H1 (cell line): Measurements from ENCODE around the gene CBY1. TPM values are rescaled to one million over a fixed set of nuclear protein-coding genes. Genes with fewer than 3 reads are reported as not detected.

ENCODE experiments used
- CBX5 ChIP-seq: fragments of 300-800, 300-1000 bp; sonication (generic); IDR thresholded peaks from 2 replicates; pipeline ENCODE4 v1.7.1; 2016; ENCODE audit warnings: antibody characterized with exemption, low read length, low read depth
- CEBPB ChIP-seq: IDR thresholded peaks from 2 replicates; pipeline ENCODE4 v1.6.1; 2012; ENCODE audit warnings: low read depth, low read length
- CHD1 ChIP-seq: IDR thresholded peaks from 2 replicates; pipeline ENCODE4 v1.6.1; 2012; ENCODE audit warnings: low read depth, low read length, improper control_type of control experiment
- KDM4A ChIP-seq: IDR thresholded peaks from one replicate; pipeline ENCODE4 v1.7.1; 2012; ENCODE audit warnings: low read depth, mild to moderate bottlenecking, moderate library complexity, low read length, inconsistent platforms; ENCODE audit not compliant: severe bottlenecking
- POLR2A ChIP-seq, 2 experiments: IDR thresholded peaks; 1 replicate in 1 of 2; 2 replicates in 1 of 2; pipeline ENCODE4 v1.6.1; 2011; ENCODE audit warnings: low read depth in 2 of 2, low read length in 2 of 2, mild to moderate bottlenecking in 2 of 2; ENCODE audit errors: control extremely low read depth in 1 of 2
- POU5F1 ChIP-seq: IDR thresholded peaks from 2 replicates; pipeline ENCODE4 v1.6.1; 2011; ENCODE audit warnings: low read depth, mild to moderate bottlenecking, low read length, moderate library complexity
- RAD21 ChIP-seq, 2 experiments: IDR thresholded peaks in 1 of 2; conservative IDR thresholded peaks in 1 of 2; 2 replicates each; pipeline ENCODE4 v1.6.1; 2011; ENCODE audit warnings: low read depth in 2 of 2, low read length in 2 of 2, improper control_type of control experiment in 1 of 2, inconsistent platforms in 1 of 2, mild to moderate bottlenecking in 1 of 2, moderate library complexity in 1 of 2
- YY1 ChIP-seq: IDR thresholded peaks from 2 replicates; pipeline ENCODE4 v1.6.1; 2011; ENCODE audit warnings: low read depth, mild to moderate bottlenecking, low read length
- polyA plus RNA-seq, 7 experiments: library from polyadenylated mRNA; depleted of rRNA in 3 of 7; stranded (reverse) in 5 of 7; unstranded in 2 of 7; fragments of >200 nt in 5 of 7; fragments of 200-250 nt in 2 of 7; gene quantifications; 1 replicate in 5 of 7; 2 replicates in 1 of 7; 4 replicates in 1 of 7; pipeline versions ENCODE4 v1.2.1 to v1.2.3, GENCODE V29; 2011 to 2013; ENCODE audit warnings: missing spikeins in 2 of 7, mixed read lengths in 2 of 7
- total RNA-seq: library from RNA; stranded (reverse); fragmentation: NEBNext Ultra II Directional; extraction: Animal tissue kit (Norgen Biotek cat#: 25700); gene quantifications from 2 replicates; pipeline ENCODE4 v1.2.1, GENCODE V29; 2021
- TF ChIP-seq, protein P1 (sequence below): fragments of 300-600 bp; sonication (generic); IDR thresholded peaks from 2 replicates; pipeline ENCODE4 v1.7.1; 2012; ENCODE audit warnings: low read length, moderate library complexity, mild to moderate bottlenecking, inconsistent platforms; ENCODE audit not compliant: insufficient replicate concordance
- TF ChIP-seq, protein P2 (sequence below): IDR thresholded peaks from 2 replicates; pipeline ENCODE4 v1.6.1; 2012; ENCODE audit warnings: inconsistent platforms
- TF ChIP-seq, protein P3 (sequence below): IDR thresholded peaks from 2 replicates; pipeline ENCODE4 v1.6.1; 2012; ENCODE audit warnings: inconsistent platforms

CBY1 gene
- total and polyA plus RNA-seq, 2 of the 8 experiments (the other 6 are each of a cell fraction or from before 2014, with no cell fraction given), result 23.2 to 30.2 TPM

DNA sequence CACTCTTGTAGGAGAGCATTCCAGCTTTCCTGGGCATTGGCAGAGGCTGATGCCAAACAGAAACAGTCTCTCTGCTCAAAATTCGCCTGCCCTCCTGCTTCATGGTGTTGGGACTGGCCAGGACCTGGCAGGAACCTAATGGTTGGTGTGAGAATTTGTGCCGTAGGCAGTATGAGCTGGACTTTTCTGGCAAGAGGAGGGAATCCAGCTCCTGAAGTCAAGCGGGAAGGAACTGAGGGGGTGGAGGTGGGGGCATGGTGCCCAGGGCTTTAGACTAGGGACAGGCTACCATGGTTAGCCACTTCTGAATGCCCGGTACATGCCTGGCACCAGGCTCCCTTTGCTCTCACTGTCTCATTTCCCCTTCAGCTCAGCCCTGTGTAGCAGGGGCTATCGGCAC is 18.4 kb downstream of the CBY1 start (continued):
- TF ChIP-seq, protein P1, sequence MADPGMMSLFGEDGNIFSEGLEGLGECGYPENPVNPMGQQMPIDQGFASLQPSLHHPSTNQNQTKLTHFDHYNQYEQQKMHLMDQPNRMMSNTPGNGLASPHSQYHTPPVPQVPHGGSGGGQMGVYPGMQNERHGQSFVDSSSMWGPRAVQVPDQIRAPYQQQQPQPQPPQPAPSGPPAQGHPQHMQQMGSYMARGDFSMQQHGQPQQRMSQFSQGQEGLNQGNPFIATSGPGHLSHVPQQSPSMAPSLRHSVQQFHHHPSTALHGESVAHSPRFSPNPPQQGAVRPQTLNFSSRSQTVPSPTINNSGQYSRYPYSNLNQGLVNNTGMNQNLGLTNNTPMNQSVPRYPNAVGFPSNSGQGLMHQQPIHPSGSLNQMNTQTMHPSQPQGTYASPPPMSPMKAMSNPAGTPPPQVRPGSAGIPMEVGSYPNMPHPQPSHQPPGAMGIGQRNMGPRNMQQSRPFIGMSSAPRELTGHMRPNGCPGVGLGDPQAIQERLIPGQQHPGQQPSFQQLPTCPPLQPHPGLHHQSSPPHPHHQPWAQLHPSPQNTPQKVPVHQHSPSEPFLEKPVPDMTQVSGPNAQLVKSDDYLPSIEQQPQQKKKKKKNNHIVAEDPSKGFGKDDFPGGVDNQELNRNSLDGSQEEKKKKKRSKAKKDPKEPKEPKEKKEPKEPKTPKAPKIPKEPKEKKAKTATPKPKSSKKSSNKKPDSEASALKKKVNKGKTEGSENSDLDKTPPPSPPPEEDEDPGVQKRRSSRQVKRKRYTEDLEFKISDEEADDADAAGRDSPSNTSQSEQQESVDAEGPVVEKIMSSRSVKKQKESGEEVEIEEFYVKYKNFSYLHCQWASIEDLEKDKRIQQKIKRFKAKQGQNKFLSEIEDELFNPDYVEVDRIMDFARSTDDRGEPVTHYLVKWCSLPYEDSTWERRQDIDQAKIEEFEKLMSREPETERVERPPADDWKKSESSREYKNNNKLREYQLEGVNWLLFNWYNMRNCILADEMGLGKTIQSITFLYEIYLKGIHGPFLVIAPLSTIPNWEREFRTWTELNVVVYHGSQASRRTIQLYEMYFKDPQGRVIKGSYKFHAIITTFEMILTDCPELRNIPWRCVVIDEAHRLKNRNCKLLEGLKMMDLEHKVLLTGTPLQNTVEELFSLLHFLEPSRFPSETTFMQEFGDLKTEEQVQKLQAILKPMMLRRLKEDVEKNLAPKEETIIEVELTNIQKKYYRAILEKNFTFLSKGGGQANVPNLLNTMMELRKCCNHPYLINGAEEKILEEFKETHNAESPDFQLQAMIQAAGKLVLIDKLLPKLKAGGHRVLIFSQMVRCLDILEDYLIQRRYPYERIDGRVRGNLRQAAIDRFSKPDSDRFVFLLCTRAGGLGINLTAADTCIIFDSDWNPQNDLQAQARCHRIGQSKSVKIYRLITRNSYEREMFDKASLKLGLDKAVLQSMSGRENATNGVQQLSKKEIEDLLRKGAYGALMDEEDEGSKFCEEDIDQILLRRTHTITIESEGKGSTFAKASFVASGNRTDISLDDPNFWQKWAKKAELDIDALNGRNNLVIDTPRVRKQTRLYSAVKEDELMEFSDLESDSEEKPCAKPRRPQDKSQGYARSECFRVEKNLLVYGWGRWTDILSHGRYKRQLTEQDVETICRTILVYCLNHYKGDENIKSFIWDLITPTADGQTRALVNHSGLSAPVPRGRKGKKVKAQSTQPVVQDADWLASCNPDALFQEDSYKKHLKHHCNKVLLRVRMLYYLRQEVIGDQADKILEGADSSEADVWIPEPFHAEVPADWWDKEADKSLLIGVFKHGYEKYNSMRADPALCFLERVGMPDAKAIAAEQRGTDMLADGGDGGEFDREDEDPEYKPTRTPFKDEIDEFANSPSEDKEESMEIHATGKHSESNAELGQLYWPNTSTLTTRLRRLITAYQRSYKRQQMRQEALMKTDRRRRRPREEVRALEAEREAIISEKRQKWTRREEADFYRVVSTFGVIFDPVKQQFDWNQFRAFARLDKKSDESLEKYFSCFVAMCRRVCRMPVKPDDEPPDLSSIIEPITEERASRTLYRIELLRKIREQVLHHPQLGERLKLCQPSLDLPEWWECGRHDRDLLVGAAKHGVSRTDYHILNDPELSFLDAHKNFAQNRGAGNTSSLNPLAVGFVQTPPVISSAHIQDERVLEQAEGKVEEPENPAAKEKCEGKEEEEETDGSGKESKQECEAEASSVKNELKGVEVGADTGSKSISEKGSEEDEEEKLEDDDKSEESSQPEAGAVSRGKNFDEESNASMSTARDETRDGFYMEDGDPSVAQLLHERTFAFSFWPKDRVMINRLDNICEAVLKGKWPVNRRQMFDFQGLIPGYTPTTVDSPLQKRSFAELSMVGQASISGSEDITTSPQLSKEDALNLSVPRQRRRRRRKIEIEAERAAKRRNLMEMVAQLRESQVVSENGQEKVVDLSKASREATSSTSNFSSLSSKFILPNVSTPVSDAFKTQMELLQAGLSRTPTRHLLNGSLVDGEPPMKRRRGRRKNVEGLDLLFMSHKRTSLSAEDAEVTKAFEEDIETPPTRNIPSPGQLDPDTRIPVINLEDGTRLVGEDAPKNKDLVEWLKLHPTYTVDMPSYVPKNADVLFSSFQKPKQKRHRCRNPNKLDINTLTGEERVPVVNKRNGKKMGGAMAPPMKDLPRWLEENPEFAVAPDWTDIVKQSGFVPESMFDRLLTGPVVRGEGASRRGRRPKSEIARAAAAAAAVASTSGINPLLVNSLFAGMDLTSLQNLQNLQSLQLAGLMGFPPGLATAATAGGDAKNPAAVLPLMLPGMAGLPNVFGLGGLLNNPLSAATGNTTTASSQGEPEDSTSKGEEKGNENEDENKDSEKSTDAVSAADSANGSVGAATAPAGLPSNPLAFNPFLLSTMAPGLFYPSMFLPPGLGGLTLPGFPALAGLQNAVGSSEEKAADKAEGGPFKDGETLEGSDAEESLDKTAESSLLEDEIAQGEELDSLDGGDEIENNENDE, result no peak
- TF ChIP-seq YY1 (no peak), RAD21 (IDR thresholded peaks at IDR 0.05 in 1 of 2, conservative IDR thresholded peaks at IDR 0.05 in 1 of 2; ENCODE audit: low read depth in 2 of 2, low read length in 2 of 2) (no peak), POU5F1 (no peak), CHD1 (no peak), CBX5 (no peak), KDM4A (no peak), CEBPB (no peak), POLR2A (IDR thresholded peaks at IDR 0.05; ENCODE audit: control extremely low read depth in 1 of 2, low read depth in 2 of 2, low read length in 2 of 2) (no peak)
- TF ChIP-seq, protein P2, sequence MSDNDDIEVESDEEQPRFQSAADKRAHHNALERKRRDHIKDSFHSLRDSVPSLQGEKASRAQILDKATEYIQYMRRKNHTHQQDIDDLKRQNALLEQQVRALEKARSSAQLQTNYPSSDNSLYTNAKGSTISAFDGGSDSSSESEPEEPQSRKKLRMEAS, result no peak
- TF ChIP-seq, protein P3, sequence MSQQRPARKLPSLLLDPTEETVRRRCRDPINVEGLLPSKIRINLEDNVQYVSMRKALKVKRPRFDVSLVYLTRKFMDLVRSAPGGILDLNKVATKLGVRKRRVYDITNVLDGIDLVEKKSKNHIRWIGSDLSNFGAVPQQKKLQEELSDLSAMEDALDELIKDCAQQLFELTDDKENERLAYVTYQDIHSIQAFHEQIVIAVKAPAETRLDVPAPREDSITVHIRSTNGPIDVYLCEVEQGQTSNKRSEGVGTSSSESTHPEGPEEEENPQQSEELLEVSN, result no peak
